ENCODE measurements around the gene SCYL1.
"Not testable (repeated sequence)": the region's sequence is repeated elsewhere in the genome, so short reads cannot be mapped to it uniquely, and the experiment has no call there.

The SCYL1 gene

GRCh38 chr11:65506290-65506771 lies 18.6 kb upstream of the SCYL1 start:
- no peak for DNase-seq

DNA sequence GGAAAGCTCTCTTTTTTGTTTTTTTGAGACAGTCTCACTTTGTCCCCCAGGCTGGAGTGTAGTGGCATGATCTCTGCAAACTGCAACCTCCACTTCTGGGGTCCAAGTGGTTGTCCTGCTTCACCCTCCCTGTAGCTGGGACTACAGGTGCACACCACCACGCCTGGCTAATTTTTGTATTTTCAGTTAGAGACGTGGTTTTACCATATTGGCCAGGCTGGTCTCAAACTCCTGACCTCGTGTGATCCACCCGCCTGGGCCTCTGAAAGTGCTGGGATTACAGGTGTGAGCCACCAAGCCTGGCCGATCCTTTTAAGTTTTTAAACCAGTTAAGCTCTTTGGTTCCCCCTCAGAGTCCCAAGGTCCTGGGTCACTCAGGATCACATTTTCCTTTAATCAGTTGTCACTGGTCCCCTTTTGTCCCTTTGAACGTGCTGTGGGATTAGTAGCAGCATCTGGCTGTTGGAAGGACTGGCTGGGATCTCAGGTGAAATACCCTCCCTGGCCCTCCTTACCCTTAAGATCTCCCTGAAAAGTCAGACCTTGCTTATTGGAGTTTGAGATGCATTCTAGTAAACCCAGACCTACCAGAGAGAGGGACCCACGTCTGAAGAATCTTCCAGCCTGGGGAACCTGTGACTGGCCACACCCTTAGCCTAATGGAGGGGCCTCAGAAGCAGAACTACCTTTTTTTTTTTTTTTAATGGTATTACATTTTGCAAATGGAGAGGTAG lies 17.9 kb upstream of the SCYL1 start:
- DNase-seq, result no peak

GRCh38 chr11:65512311-65512710 lies 12.6 kb upstream of the SCYL1 start:
- DNase-seq, result not testable (repeated sequence)

DNA sequence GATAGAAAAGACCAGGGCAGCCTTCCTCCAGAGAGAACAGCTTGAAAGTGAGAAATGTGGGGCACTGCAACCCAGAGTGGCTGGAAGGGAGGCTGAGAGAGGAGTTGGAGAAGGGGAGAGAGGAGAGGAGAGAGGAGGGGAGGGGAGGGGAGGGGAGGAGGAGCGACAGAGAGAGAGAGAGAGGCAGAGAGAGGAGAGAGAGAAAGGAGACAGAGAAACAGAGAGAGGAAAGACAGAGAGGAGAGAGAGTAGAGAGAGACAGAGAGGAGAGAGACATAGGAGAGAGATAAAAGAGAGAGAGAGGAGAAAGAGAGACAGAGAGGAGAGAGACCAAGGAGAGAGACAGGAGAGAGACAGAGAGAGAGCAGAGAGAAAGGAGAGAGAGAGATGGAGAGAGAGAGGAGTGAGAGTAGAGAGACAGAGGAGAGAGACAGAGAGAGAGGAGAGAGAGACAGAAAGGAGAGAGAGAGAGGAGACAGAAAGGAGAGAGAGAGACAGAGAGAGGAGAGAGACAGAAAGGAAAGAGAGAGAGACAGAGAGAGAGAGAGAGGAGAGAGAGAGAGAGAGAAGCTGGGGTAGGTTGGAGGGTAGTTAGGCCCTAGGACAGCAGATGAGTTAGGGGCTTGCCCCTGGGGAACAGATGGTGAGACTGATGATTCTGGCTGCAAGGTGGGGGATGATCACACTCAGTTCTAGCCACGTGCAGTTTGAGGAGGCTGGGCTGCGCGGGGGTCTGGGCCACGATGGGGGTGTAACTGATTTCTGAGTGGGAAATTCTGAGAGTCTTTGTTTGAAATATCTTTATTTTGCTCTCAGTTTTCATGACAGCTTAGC lies 8.5 kb upstream of the SCYL1 start:
- no peak for DNase-seq

DNA sequence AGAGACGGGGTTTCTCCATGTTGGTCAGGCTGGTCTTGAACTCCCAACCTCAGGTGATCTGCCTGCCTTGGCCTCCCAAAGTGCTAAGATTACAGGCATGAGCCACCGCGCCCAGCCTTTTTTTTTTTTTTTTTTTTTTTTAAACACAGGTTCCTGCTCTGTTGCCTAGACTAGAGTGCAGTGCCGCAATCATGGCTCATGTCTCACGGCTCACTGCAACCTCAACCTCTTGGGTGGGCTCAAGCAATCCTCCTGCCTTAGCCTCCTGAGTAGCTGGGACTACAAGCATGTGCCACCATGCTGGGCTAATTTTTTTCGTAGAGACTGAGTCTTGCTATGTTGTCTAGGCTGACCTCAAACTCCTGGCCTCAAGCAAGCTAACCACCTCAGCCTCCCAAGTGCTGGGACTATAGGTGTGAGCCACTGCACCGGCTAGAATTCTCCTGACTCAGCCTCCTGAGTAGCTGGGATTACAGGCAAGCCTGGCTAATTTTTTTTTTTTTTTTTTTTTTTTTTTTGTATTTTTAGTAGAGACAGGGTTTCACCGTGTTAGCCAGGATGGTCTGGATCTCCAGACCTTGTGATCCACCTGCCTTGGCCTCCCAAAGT lies 5.8 kb upstream of the SCYL1 start:
- DNase-seq, result not testable (repeated sequence)

- not testable (repeated sequence) for DNase-seq
Observed at GRCh38 chr11:65521777-65522521, 2.9 kb upstream of the SCYL1 start.

DNA sequence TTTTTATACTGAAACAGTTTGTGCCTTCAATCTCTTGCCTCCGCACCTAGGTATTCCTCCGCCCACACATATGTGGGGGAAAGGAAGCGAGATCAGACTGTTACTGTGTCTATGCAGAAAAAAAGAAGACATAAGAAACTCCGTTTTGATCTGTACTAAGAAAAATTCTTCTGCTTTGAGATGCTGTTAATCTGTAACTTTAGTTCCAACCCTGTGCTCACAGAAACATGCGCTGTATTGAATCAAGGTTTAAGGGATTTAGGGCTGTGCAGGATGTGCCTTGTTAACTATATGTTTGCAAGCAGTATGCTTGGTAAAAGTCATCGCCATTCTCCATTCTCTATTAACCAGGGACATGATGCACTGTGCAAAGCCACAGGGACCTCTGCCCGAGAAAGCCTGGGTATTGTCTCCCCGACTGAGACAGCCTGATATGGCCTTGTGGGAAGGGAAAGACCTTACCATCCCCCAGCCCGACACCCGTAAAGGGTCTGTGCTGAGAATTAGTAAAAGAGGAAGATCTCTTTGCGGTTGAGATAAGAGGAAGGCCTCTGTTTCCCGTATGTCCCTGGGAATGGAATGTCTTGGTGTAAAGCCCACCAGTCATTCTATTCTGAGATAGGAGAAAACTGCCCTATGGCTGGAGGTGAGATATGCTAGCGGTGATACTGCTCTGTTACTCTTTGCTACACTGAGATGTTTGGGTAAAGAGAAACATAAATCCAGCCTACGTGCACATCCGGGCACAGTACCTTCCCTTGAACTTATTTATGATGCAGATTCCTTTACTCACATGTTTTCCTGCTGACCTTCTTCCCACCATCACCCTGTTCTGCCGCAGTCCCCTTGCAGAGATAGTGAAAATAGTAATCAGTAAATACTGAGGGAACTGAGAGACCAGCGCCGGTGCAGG lies 1.9 kb upstream of the SCYL1 start:
- not testable (repeated sequence) for DNase-seq

DNA sequence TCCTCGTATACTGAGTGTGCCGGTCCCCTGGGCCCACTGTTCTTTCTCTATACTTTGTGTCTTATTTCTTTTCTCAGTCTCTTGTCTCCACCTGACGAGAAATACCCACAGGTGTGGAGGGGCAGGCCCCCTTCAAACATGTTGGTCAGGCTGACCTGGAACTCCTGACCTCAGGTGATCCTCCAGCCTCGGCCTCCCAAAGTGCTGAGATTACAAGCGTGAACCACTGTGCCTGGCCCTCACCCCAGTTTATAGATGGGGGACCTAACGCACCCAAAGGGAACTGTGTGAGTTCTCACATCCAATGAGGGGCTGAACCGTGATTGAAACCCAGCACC lies 1.3 kb upstream of the SCYL1 start:
- DNase-seq, result not testable (repeated sequence)

GRCh38 chr11:65524014-65524740 lies 706 bp upstream of the SCYL1 start:
- no peak for DNase-seq

DNA sequence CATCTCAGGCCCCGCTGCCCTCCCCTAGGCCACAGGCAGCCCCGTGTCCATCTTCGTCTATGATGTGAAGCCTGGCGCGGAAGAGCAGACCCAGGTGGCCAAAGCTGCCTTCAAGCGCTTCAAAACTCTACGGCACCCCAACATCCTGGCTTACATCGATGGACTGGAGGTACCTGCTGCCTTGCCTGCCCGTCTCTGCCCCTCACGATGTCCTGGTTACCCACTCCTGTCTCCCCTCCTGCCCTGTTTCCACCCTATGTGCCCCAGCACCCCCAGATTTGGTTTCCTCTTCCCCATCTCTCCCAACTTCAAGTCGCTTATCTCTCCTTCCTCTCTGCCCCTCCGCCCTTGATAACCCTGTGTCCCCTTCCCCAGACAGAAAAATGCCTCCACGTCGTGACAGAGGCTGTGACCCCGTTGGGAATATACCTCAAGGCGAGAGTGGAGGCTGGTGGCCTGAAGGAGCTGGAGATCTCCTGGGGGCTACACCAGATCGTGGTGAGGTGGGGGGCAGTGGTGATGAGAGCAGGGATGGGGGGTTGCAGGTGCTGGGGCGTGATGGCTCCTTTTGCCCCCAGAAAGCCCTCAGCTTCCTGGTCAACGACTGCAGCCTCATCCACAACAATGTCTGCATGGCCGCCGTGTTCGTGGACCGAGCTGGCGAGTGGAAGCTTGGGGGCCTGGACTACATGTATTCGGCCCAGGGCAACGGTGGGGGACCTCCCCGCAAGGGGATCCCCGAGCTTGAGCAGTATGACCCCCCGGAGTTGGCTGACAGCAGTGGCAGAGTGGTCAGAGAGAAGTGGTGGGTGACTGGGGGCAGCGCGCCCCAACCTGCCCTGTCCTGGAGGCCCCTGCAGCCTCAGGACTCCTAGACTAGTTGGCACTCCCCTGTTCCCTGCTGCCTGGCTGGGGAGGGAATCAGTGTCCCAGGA lies 930 bp downstream of the SCYL1 start:
- no peak for DNase-seq

- no peak for DNase-seq
Observed at GRCh38 chr11:65526744-65527143, 1.9 kb downstream of the SCYL1 start.

DNA sequence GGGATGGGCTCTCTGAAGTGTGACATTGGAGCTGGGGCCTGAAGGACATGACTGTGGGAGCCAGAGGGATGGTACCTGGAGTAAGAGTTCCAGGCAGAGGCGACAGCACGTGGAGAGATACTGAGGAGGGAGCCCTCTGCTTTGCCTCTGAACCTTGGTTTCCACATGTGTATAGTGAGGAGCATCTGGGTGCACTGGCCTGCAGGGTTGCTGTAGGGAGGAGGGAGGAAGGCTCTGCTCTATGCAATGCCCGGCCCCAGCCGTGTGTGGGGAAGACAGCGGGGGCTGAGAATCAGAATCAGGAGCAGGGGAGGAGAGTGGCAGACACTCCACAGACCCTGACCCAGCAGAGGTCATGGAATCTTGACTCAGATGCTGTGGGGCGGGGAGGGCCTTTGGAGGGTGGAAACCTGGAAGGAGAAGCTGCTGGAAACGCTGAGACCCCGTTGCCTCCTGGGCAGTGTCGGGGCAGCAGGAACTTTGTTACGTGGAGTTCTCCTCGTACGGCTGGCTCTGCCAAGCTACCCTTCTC lies 4.0 kb downstream of the SCYL1 start:
- no peak for DNase-seq

DNA sequence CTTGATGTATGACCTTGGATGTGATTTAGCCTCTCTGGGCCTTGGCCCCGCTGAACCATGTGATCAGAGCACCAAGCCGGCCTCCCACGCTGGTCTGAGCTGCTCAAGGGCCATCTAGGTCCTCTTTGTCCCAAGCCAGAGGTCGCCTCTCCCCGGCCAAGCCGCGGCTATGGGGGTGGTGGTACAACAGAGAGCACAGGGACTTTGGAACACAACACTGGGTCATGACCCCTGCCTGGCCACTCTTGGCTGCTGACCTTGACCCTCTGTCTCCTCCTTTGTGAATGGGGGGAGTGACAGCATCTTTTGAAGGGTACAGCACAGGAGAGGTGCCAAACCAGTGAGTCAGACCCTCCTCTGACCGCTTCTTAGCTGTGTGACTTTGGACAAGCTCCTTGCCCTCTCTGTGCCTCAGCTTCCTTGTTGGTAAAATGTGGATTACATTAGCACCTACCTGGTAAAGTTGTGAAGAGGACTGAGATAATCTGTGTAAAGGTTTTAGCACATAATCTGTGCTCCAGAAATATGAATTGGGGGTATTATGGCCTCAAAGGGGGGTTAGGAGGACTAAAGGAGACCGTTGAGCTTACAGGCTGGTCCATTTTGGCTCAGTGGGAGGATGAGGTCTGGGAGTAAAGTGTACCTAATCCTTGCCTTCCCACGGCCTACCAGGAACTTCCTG lies 4.7 kb downstream of the SCYL1 start:
- DNase-seq, result no peak

GRCh38 chr11:65530157-65530496 lies 5.2 kb downstream of the SCYL1 start:
- DNase-seq, result no peak

- no peak for DNase-seq
Observed at GRCh38 chr11:65532388-65533064, 7.6 kb downstream of the SCYL1 start.

DNA sequence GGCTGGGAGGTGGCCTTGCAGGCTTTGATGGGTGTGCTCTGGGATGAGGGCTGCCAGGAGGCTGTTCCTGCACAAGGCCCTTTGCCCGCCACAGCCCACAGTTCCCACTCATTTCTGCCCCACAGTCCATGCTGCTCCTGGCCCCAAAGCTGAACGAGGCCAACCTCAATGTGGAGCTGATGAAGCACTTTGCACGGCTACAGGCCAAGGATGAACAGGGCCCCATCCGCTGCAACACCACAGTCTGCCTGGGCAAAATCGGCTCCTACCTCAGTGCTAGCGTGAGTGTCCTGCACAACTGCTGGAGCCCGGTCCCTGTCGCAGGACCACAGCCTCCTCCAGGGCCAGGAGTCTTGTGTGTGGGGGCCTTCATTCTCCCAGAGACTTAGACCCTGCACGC lies 10.2 kb downstream of the SCYL1 start:
- no peak for DNase-seq

GRCh38 chr11:65536412-65537295 lies 11.8 kb downstream of the SCYL1 start:
- no peak for DNase-seq

- no peak for DNase-seq
Observed at GRCh38 chr11:65537296-65537597, 12.4 kb downstream of the SCYL1 start.
